Measurements from ENCODE around the gene GYPE.
"Not testable (repeated sequence)": the region's sequence is repeated elsewhere in the genome, so short reads cannot be mapped to it uniquely, and the experiment has no call there.

GYPE gene

GRCh38 chr4:143905440-143905839, at the start of gene GYPE:
Gene GYPE (minus strand): TSS chr4:143905559. CDS start chr4:143905507, 52 bp downstream.
- not testable (repeated sequence) for DNase-seq

GRCh38 chr4:143951458-143951972, 46.2 kb upstream of the GYPE start:
- not testable (repeated sequence) for DNase-seq

- DNase-seq, result not testable (repeated sequence)
These were observed 45.6 kb upstream of the GYPE start for GRCh38 chr4:143950967-143951366.

GRCh38 chr4:143950185-143950584, 44.8 kb upstream of the GYPE start:
- DNase-seq, result not testable (repeated sequence)

GRCh38 chr4:143947493-143947892, 42.1 kb upstream of the GYPE start:
- not testable (repeated sequence) for DNase-seq

GRCh38 chr4:143940708-143941107, 35.3 kb upstream of the GYPE start:
- DNase-seq, result not testable (repeated sequence)

- DNase-seq, result no peak
These were observed 34.2 kb upstream of the GYPE start for GRCh38 chr4:143939528-143939927.

- not testable (repeated sequence) for DNase-seq
These were observed 33.5 kb upstream of the GYPE start for GRCh38 chr4:143938890-143939289.

GRCh38 chr4:143921181-143921580, 15.8 kb upstream of the GYPE start:
- DNase-seq, result no peak

- not testable (repeated sequence) for DNase-seq
These were observed 11.1 kb upstream of the GYPE start for GRCh38 chr4:143916485-143916884.

GRCh38 chr4:143912478-143912877, 7.1 kb upstream of the GYPE start:
- not testable (repeated sequence) for DNase-seq

- not testable (repeated sequence) for DNase-seq
These were observed 6.4 kb upstream of the GYPE start for GRCh38 chr4:143911528-143912417.

- DNase-seq, result not testable (repeated sequence)
These were observed 5.5 kb upstream of the GYPE start for GRCh38 chr4:143910906-143911305.

- DNase-seq, result not testable (repeated sequence)
These were observed 2.5 kb upstream of the GYPE start for GRCh38 chr4:143907811-143908210.

GRCh38 chr4:143904431-143904830, 928 bp downstream of the GYPE start:
- not testable (repeated sequence) for DNase-seq

- not testable (repeated sequence) for DNase-seq
These were observed 15.0 kb downstream of the GYPE start for GRCh38 chr4:143890323-143890722.

GRCh38 chr4:143888189-143888588, 17.2 kb downstream of the GYPE start:
- not testable (repeated sequence) for DNase-seq

GRCh38 chr4:143884965-143885364, 20.4 kb downstream of the GYPE start:
- not testable (repeated sequence) for DNase-seq

- no peak for DNase-seq
These were observed 21.8 kb downstream of the GYPE start for GRCh38 chr4:143883529-143883928.

GRCh38 chr4:143882892-143883291, 22.5 kb downstream of the GYPE start:
- DNase-seq, result no peak

- not testable (repeated sequence) for DNase-seq
These were observed 25.8 kb downstream of the GYPE start for GRCh38 chr4:143879561-143879960.

GRCh38 chr4:143875357-143875756, 30.0 kb downstream of the GYPE start:
- not testable (repeated sequence) for DNase-seq

GRCh38 chr4:143870523-143871268, 34.7 kb downstream of the GYPE start:
- DNase-seq, result not testable (repeated sequence)
